K562 (cell line): ENCODE measurements around the gene NFATC1. TPM values are rescaled to one million over a fixed set of nuclear protein-coding genes. Genes with fewer than 3 reads are reported as not detected.

Experiments used
- CREB3L1 ChIP-seq: fragments of 450-650 bp; IDR thresholded peaks from 2 replicates; pipeline ENCODE4 v1.6.1; 2014; ENCODE audit warnings: low read depth, mild to moderate bottlenecking, moderate library complexity, borderline replicate concordance
- E2F5 ChIP-seq: sonication (generic); formaldehyde crosslinking; IDR thresholded peaks from 2 replicates; pipeline ENCODE4 v1.8.0; 2022; ENCODE audit warnings: mild to moderate bottlenecking, missing genetic modification reagents
- GTF2B ChIP-seq: IDR thresholded peaks from 2 replicates; pipeline ENCODE4 v1.6.1; 2011; ENCODE audit not compliant: insufficient read length; ENCODE audit errors: extremely low read depth
- MXI1 ChIP-seq: IDR thresholded peaks from 2 replicates; pipeline ENCODE4 v1.6.1; 2011; ENCODE audit warnings: low read depth, mild to moderate bottlenecking, improper control_type of control experiment, low read length
- PATZ1 ChIP-seq: fragments of 250-450 bp; sonication (Bioruptor Pico); IDR thresholded peaks from 2 replicates; pipeline ENCODE4 v1.5.0; 2020; ENCODE audit warnings: mild to moderate bottlenecking, borderline replicate concordance
- POLR2AphosphoS2 ChIP-seq: IDR thresholded peaks from 2 replicates; pipeline ENCODE4 v1.6.1; 2012; ENCODE audit warnings: low read length, improper control_type of control experiment
- POLR2H ChIP-seq: IDR thresholded peaks from 2 replicates; pipeline ENCODE4 v1.6.1; 2016; ENCODE audit warnings: missing genetic modification characterization, low read depth, mild to moderate bottlenecking, control low read depth, missing compliant biosample characterization, moderate library complexity
- RERE ChIP-seq: sonication (generic); formaldehyde crosslinking; IDR thresholded peaks from 2 replicates; pipeline ENCODE4 v1.8.0; 2023; ENCODE audit warnings: missing genetic modification reagents, mild to moderate bottlenecking, borderline replicate concordance
- TFAM ChIP-seq: fragments of 250-450 bp; sonication (Bioruptor Pico); conservative IDR thresholded peaks from 2 replicates; pipeline ENCODE4 v1.5.0; 2021; ENCODE audit warnings: mild to moderate bottlenecking, moderate library complexity
- ZNF224 ChIP-seq: sonication (generic); formaldehyde crosslinking; IDR thresholded peaks from 2 replicates; pipeline ENCODE4 v1.8.0; 2022; ENCODE audit warnings: mild to moderate bottlenecking, missing genetic modification reagents
- ZNF3 ChIP-seq: fragments of 250-450 bp; sonication (Bioruptor Pico); IDR thresholded peaks from 2 replicates; pipeline ENCODE4 v1.5.0; 2021; ENCODE audit warnings: mild to moderate bottlenecking, moderate library complexity
- ZNF398 ChIP-seq: fragments of 250-450 bp; sonication (Bioruptor Pico); IDR thresholded peaks from 2 replicates; pipeline ENCODE4 v1.8.0; 2021; ENCODE audit warnings: moderate library complexity, mild to moderate bottlenecking, inconsistent platforms
- ZNF512 ChIP-seq: IDR thresholded peaks from 2 replicates; pipeline ENCODE4 v1.6.1; 2016; ENCODE audit warnings: missing genetic modification characterization, missing compliant biosample characterization
- polyA plus RNA-seq, 8 experiments: library from polyadenylated mRNA; depleted of rRNA in 4 of 8; stranded (reverse) in 5 of 8; unstranded in 3 of 8; fragments of >200 nt; fragmentation: Nextera tagmentation in 2 of 8; fragmentation: Illumina TruSeq in 1 of 8; extraction: Ambion mirVana in 2 of 8; extraction: Trizol in 1 of 8; gene quantifications; 2 replicates each; pipeline versions ENCODE4 v1.2.1 to v1.2.3, GENCODE V29; 2011 to 2014; ENCODE audit warnings: inconsistent platforms in 1 of 8, missing spikeins in 1 of 8
- total RNA-seq, 7 experiments: library from RNA; depleted of rRNA in 6 of 7; stranded (reverse); fragments of >200 nt in 6 of 7; fragmentation: Illumina TruSeq in 2 of 7; extraction: Trizol in 2 of 7; gene quantifications; 2 replicates each; pipeline versions ENCODE4 v1.2.1 to v1.2.3, GENCODE V29; 2011 to 2021; ENCODE audit warnings: low replicate concordance in 1 of 7

NFATC1 gene
- total and polyA plus RNA-seq, 9 of the 15 experiments (the other 6 are each of a cell fraction or from before 2014, with no cell fraction given) = 1.1 to 16.4 (median 2.5) TPM

- TF ChIP-seq RERE (no peak), POLR2AphosphoS2 (no peak), GTF2B (no peak), MXI1 (no peak), E2F5 (CRISPR knock-in tag) (no peak), ZNF3 (no peak), POLR2H (tag) (no peak), CREB3L1 (no peak), TFAM (CRISPR knock-in tag) (no peak), ZNF398 (CRISPR knock-in tag) (no peak), PATZ1 (CRISPR knock-in tag) (no peak), ZNF224 (CRISPR knock-in tag) (no peak), ZNF512 (tag) (no peak)
Measured at GRCh38 chr18:79515944-79516351, 120.2 kb downstream of the NFATC1 start (continued).
